ENCODE results near the gene CUBN.

The CUBN gene

DNA sequence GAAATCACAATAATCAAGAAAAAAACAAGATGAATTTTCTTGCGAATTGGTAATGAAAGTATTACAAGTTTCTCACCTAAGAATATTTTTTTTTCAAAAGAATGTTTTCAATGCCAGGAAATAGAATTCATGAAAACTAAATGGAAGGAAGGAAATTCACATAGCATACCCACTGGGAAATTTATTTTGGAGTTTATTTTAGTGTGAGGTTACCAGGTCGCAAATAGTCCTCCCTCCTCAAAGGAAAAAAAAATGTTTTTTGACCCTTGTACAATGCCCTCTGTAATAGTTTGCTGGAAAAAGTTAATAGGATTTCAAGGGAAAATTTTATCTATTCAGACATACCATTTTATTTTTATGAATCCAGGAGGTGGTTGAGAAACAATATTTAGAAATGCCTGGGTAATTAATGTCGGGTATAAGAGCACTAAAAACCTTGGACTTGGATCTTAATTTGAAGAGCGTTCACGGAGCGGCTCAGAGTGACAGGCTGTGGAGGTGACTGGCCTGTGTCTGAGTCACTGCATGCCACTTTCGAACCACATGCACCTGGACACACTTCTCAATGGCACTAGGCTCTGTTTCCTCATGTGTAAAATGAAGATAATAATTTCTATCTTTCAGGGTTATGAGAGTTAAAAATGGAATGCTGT, 28.2 kb downstream of the CUBN start:
- FAIRE-seq = no peak

DNA sequence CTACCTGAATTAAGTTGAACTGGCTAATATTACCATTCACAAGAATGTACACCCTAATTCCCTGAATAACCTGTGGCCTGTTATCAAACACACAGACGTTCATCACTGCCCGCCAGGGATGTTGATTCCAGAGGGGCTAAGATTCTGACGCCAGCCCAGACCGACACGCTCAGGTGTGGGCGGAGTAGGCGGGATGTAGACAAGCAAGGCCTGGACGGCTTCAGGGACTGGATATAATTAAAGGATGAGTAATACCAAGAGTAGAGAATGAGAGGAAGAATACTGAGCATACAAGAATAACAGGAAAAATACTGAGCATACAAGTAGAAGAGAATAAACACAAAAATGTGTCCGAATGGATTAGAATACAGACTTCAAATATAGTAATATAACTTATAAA, 29.0 kb downstream of the CUBN start:
- FAIRE-seq = no peak

DNA sequence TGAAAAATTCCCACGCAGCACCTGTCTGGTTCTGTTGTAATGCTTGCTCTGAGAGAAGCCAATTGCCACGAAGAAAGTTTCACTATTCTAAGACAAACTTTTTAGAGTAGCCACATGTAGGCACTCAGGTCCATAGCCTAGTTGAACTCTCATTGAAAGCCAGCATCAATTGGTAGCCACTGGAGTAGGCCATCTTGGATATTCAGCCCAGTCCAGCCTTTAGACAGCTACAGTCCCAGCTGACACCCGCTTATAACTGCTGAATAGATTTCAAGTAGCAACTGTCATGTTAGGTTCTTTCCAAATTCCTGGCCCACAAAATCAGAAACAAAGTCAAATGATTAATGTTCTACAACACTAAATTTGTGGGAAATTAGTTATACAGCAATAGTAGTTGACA, 31.6 kb downstream of the CUBN start:
- no peak for FAIRE-seq

DNA sequence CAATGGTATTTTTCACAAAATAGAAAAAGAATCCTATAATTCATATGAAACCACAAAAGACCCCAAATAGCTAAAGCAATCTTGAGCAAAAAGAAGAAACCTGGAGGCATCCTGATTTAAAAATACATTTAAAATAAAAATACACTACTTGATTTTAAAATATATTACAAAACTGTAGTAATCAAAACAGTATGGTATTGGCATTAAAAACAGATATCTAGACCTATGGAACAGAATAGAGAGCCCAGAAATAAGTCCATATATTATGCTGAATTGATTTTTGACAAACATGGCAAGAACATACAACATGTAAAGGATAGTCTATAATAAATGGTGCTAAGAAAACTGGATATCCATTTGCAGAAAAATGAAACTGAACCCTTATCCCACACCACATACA, 34.8 kb downstream of the CUBN start:
- no peak for FAIRE-seq

DNA sequence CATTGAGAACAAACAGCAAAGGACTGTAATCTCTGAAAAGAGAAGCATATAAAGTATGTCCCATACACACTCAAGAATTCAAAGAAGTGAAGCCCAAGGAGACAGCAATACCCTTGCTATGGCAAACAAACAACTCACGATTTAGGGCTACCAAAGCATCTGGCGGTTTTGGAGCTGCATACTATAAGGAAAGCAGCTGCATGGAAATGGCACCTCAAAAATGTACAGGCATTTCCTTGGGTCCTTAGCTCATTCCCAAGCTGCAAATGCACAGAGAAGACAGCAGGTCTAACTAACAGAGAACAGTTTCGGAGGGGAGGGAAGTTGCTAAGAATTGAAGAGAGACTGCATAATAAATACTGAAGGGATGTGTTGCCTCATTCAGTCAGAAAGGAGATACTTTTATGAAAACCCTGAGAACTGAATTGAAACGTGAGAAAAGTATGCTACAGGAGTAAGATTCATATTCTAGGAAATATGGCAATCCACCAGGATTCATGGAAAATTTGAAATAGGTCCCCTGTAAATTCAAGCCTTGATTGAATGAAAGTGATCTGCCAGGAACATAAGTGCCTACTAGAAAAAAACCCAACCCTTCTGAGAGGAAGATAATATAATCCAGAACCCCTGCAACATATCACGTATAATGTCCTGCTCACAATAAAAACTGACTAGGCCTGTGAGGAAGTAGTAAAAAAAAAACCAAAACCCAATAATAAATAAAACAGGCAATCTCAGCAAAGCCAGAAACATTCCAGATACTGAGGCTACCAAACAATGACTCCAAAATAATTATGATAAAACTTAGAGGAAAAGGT, 36.4 kb downstream of the CUBN start:
- FAIRE-seq = peak; percentile 79

DNA sequence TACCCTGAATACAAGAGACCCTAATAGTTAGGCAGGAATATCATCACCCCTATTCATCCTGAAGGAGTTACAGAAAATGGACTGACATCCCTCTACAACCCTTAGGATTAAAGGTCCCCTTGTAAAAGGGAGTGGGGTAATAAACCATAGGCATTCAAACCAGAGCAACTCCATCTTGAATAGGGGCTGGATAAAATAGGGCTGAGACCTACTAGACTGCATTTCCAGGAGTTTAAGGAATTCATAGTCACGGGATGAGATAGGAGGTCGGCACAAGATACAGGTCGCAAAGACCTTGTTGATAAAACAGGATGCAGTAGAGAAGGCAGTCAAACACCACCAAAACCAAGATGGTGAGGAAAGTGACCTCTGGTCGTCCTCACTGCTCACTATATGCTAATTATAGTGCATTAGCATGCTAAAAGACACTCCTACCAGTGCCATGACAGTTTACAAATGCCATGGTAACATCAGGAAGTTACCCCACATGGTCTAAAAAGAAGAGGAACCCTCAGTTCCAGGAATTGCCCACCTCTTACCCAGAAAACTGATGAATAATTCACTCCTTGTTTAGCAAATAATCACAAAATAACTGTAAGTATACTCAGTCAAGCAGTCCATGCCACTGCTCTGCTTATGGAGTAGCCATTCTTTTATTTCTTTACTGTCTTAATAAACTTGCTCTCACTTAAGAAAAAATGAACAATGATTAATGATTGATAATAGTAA, 37.2 kb downstream of the CUBN start:
- no peak for FAIRE-seq

DNA sequence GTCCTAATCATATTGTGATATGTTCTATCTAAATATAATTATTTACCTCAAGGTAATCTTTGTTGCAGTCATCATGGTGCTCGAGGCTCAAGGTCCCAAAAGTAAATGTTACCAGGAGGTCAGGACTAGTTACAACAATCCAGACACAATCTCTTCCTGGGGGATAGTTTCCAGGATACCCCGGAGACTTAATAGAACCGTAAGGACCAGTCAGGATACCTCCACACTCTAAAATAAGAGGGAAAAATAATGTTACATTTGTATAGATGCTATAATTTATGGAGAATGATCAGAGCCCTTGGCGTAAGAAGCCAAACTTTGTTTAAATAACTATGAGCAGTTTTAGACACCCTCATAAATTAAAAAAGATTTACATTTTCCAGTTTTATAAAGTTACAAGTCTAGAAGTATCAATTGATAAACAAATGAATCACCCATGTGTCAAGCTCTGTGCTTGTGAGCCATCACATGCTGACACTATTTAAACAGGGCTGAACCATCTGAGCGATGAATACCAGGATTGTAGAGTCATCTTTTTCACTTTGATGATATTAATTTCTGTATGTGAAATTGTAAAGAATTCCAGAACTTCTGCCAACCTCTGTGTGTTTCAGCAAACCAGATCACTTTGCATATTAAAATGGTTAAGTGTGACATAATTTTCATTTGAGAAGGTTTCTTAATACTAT, 41.3 kb downstream of the CUBN start:
- FAIRE-seq = no peak

DNA sequence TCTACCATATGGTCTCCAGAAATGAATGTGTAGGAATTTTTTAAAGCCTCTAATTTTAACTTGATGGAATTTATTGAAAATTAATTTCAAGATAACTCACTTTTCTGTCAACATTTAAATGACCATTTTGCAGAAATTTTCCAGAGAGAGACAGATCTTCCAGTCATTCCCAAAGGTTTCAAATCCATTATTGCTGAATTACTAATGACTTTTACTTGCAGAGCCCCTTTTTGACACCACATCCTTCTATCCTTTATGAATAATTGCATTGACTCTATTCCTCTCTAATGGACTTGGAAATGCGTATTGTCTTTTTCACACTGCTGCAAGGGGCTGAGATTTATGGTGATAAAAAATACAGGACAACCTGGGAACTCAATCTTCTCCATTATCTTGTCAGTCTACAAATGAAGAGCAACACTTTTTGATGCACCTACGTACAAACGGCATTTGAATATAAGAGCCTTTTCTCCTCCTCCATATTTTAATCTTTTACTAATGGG, 42.7 kb downstream of the CUBN start:
- FAIRE-seq = no peak

DNA sequence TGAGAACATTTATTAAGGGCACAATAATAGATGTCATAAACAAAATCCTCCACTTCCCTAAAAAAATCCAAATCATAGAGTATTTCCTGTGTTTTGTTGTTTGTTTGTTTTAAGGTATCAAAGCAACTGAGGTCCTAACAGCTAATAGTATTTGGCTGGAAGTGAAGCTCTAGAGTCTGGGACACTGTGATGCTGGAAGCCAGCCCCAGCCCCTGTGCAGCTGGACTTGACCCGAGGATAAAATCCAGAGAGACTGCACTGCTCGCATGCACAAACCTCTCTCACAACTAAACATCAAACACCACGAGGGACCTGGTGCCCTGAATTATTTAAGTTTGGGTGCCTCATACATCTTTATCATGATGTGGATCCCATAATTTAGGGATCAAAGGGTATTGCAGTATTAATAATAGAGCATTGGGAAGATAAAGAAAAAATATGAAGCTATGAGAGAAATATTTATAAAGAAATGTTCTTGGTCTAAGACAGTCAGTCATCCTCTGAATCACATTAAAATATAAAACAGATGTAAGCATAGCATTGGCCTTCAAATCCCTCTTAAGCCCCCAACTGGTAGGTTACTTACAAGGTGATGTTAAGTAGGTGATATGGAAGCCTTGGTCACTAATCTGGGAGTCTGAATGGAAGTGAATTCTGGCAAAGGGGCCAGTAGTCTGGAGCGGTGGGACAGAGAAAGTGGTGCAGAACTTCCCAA, 44.4 kb downstream of the CUBN start:
- FAIRE-seq = no peak

DNA sequence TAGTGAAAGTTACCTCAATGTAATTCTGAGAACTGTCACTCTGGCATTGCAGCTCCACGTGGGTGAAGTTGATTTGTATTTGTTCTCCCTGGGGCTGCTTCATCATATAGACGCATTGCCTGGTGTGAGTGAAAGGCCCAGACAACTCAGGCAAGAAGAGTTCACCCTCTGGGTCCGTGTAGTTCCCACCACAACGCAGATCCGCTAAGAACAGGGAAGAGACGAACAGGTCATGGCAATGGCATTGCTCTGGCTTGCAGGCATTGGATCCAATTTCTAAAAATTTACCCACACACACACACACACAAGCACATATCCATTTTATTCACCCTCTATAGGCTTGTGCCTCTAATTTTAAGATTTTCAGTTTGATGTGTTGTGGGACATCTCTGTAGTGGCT, 45.4 kb downstream of the CUBN start:
- no peak for FAIRE-seq

DNA sequence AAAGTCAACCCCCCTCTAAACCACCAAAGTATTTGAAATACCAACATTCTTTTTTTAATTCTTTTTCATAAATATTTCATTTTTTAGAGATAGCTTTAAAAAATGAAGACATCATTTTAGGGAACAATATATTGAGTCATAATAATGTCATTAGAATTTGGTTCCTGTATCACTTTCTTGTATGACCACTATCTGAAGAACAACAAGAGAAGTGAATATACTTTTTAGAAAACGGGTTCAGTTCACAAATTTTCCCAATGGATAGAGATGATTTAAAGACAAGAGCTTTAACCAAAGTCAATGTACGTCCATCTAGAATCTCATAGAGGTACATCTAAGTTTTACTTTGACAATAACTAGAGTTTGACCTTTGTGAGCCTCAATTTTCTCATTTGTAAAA, 48.2 kb downstream of the CUBN start:
- FAIRE-seq = no peak

DNA sequence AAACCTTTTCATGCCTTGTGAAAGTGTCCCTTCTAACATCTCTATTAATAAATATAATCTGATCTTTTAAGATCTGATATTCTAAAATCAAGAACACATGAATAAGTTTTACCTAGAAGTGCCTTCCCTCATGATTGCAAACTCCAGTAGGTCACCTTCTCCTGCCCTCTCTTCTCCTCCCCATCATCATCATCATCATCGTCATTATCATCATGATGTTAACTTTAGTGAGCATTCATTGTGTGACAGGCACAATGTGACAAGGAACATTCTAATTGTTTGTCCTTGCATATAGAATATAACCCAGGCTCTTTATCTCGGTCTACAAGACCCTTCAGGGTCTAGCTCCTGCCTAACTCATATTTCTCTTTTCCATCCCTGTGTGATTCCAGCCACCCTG, 51.7 kb downstream of the CUBN start:
- no peak for FAIRE-seq

DNA sequence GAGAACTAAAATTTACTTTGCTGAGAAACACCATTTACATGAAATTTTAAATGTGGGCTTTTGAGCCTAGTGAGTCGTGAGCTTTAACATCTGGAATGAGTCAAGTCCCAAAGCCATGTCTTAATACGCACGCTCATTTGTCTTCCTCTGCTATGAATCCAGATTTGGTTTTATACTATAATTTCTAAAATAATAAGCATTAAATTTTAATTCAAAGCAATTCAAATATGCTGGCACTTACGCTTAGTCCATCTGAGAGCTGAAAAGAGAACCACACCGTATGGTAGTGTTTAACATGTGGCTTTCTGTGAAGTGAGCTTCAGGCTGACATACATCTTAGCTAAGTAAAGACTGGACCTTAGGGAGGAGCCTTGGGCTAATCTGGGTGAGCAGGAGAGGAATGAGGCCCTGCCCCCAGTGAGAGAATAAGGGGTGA, 52.2 kb downstream of the CUBN start:
- FAIRE-seq = no peak

DNA sequence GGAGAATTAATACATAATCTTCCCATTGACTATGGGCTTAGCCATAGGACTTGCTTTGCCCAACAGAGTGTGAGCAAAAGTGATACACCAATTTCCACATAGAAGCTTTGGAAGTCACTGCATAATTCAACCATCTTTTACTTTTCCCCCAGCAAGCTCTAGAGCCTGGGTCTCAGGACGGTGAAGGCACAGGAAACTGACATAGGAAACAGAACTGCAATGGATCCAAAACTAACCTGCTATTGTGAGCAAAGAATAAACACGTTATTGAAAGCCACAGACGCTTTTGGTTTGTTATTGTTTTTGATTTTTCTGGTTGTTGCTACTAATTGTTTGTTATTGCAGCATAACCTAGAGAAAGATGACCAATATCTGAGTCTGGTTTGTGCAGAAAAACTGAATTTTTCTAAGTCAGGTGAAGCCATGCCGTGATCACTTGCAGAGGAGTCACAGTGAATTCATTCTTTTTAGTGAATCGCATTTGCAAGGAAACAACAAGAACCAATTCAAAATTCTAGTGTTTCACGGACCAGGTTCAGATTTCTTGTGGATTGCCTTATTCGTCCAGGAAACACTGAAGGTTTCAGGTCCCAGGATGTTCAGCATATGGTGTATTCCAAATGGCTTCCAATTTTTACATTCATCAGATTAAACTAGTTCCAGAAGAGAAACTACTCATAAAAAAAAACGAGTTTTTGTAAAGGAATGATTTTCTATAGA, 52.8 kb downstream of the CUBN start:
- no peak for FAIRE-seq

DNA sequence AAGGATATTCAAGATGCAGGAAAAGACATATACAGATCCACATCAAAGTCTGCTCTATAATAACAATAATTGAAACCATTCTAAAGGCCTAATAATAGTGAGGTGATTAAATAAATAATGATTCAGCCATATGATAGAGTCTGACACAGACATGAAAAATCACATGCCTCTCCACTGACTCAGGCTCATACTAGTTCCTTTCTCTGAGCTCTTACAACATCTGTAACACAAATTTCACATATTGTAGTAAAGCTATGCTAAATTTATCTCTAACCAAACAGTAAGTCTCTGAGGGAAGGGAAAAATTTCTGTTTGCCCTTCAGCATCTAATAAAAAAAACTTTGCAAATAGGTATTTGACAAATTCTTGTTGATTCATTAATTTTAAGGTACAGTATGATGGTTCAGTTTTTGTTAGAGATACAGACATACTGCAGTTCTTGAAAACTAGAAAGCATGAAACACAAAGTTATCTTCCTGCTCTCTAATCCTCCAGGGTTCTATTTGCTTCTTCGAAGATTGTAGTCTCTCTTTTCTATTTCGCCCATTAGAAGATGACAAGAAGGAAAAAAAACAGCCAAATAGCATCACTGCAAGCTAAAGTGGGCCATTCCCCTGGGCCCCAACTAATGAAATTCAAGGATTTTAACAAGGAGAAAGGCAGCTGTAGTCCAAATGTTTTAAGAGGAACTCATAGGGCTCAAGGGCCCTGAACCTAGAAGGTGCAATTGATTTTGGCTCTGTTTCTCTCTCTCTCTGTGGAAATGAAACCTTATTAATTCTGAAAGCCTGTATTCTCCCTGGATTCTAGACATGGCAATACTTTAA, 53.9 kb downstream of the CUBN start:
- no peak for FAIRE-seq

DNA sequence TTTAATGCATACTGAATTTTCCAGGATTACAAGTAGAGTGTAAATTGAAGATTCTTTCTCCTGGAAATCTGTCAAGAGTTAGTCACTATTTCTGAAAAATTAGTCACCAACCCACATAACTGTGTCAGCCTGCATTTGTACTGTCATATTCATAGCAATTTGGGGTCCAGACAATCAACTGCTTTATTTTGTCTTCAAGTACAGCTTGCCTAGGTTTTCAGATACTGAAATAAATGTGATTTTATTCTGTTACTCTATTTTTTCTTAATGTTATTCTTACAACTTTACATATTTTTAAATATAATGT, 55.1 kb downstream of the CUBN start:
- no peak for FAIRE-seq

DNA sequence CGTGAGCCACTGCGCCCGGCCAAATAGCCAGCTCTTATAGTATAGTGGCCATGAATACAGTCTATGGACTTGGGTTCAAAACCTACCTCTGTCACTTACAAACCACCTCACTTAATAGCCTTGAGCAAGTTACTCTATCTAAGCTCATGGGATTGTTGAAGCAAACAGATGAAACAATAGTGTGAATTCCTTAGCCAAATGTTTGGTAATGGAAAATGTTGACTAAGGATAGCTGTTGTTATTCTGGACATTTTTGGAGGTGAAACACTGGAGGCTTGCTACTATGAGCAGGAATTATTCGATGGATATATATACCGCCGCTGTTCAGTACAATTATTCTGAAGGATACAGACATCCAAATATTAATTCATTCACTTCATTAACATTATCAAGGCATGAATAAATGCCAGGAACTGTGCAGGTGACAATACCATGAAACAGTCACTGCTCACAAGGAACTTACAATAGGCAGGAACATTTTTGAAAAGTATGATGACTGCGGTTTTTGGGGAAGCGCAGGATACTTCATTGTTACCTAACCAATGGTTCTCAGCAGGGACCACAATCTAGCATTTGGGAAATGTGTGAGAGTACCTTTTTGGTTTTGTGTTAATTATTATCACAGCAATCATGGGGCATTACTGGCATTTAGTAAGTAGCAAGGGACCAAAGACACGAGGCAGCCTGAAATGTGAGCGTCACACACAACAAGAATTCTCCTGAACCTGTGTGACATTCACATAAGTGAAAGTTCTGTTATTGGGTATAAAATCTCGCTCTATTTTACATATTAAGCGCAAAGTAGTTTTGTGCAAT, 55.7 kb downstream of the CUBN start:
- no peak for FAIRE-seq

DNA sequence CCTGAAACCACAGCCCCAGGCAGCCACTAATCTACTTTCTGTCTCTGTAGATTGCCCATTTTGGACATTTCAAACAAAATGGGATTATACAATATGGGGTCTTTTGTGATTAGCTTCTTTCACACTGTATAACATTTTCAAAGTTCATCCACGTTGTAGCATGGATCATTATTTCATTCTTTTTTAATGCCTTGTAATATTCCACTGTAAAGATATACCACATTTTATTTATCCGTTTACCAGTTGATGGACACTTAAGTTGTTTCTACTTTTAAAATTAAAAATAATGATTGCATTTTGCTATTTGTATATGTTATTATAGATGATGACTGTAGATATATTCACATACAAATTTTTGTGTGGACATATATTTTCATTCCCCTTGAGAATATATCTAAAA, 60.7 kb downstream of the CUBN start:
- peak; percentile 13 for FAIRE-seq

DNA sequence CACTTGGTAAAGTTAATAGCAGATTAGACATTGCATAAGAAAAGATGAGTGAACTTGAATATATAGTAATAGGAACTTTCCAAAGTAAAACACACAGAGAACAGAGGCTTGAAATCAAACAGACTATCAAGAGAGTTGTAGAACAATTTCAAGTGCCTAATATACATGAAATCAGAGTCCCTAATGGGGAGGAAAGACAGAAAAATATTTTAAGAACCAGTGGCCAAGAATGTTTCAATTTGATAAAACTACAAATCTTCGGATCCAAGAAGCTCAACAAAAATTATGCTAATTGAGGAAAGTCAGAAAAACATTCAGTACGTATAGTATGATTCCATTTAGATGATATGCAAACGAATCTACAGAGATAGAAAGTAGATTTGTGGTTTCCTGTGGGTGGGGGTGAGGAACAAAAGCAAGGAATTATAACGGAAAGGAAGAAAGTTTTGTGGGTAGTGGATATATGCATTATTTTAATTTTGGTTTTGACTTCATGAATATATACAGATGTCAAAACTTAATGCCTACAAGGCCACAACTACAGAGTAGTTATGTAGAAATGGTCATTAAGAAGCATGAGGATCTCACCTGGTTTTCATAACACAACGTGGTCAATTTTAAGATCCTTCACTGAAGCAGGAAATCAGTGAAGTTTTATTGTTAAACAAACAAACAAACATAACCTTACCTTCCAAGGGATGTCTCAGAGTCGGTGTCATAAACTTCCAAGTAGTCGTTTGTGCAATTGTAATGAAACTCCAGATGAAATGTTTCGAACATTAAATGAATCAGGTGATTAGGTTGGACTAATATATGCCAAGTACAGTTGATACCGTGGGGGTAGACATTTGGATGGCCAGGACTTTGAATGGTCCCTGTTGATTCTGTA, 62.0 kb downstream of the CUBN start:
- FAIRE-seq = no peak
